EH (cell line): ENCODE data around the gene CNOT3.
"Not testable (repeated sequence)": the region's sequence is repeated elsewhere in the genome, so short reads cannot be mapped to it uniquely, and the experiment has no call there.

ENCODE experiments used
- DNase-seq: peaks from one replicate; pipeline ENCODE4 v3.0.0-alpha.2; 2015; ENCODE audit warnings: low read depth

The CNOT3 gene

DNA sequence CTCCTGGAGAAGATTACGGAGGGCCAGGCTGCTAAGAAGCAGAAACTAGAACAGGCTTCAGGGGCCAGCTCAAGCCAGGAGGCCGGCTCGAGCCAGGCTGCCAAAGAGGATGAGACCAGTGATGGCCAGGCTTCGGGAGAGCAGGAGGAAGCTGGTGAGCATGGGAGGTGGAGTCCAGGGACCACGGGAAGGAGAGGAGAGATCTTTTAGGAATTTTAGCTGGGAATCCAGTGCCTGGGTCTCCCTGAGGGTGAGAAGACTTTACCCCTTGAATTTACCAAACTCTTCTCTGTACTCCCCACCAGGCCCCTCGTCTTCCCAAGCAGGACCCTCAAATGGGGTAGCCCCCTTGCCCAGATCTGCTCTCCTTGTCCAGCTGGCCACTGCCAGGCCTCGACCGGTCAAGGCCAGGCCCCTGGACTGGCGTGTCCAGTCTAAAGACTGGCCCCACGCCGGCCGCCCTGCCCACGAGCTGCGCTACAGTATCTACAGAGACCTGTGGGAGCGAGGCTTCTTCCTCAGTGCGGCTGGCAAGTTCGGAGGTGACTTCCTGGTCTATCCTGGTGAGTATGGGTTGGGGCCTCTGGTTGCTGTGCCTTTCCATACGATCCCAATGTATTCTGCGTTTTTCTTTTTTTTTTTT lies 54.4 kb downstream of the CNOT3 start:
- no peak for DNase-seq

DNA sequence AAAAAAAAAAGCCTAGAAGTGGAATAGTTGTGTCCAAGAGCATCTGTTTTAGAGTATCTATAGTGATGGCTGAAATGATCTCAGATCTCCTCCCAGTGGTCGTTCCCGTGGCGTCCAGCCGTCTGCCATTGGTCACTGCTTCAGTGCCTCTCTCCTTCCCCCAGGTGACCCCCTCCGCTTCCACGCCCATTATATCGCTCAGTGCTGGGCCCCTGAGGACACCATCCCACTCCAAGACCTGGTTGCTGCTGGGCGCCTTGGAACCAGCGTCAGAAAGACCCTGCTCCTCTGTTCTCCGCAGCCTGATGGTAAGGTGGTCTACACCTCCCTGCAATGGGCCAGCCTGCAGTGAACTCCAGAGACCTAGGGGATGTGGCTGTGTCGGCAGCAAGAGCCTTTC lies 55.4 kb downstream of the CNOT3 start:
- no peak for DNase-seq

DNA sequence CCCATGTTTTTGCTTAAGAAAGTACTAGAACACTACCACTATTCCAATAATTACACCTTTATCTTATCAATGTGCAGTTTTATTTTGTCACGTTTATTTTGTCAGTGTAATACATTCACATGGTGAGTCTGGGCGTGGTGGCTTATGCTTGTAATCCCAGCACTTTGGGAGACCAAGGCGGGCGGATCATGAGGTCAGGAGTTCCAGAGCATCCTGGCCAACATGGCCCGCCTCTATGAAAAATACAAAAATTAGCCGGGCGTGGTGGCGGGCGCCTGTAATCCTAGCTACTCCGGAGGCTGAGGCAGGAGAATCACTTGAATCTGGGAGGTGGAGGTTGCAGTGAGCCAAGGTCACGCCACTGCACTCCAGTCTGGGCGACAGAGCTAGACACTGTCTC lies 56.9 kb downstream of the CNOT3 start:
- not testable (repeated sequence) for DNase-seq

DNA sequence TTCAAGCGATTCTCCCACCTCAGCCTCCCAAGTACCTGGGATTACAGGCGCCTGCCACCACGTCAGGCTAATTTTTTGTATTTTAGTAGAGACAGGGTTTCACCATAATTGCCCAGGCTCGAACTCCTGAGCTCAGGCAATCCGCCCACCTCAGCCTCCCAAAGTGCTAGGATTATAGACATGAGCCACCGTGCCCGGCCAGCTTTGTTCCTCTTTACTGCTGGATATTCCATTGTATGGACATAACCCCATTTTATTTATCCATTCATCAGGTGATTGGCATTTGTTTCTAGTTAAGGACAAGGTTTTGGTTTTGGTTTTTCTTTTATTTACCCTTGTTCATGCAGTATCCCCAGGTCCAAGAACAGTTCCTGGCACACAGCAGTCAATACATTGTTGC lies 59.0 kb downstream of the CNOT3 start:
- DNase-seq = no peak

- no peak for DNase-seq
Measured at GRCh38 chr19:54197121-54197520, 59.6 kb downstream of the CNOT3 start.

- no peak for DNase-seq
Measured at GRCh38 chr19:54199401-54199800, 61.8 kb downstream of the CNOT3 start.

GRCh38 chr19:54201172-54201701 lies 63.7 kb downstream of the CNOT3 start:
- DNase-seq = no peak

DNA sequence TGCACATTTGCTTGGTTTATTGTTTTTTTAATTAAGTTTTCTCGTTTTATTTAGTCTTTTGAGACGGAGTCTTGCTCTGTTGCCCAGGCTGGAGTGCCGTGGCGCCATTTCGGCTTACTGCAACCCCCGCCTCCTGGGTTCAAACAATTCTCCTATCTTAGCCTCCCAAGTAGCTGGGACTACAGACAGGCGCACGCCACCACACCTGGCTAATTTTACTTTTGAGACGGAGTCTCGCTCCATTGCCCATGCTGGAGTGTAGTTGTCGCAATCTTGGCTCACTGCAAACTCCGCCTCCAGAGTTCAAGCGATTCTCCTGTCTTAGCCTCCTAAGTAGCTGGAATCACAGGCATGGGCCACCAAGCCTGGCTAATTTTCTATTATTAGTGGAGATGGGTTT lies 64.4 kb downstream of the CNOT3 start:
- no peak for DNase-seq

GRCh38 chr19:54203151-54203611 lies 65.6 kb downstream of the CNOT3 start:
- DNase-seq = no peak

DNA sequence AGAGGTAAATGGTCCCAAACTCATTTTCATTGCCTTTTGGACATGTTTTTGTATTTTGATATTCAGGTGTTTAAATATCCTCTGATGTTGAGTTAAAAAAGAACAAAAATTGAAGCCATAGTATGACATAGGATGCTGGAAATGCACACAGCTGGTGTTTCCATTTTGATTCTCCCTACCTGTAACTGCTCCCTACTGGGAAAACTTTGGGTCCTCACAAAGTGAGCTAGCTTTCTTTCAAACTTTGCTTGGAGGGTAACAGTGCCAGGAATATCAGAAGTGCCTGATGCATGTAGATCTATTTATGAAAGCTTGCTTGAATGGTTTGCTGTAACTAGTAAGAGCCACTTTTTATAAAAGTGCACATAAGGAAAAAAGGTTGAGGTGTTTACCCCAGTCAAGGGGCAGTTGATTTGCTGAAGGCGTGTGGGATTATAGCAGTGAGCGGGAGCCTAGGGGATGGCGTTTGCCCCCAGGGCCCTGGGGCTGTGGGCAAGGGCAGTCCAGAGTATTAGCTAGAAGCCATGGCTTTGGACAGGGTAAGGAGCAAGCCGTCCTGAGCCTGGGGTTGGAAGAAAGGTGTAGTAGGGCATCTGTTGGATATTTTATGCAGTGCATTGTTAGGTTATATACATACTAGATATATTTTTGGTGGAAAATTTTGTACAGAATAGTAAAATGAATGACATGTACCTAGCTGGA lies 67.4 kb downstream of the CNOT3 start:
- DNase-seq = no peak
